HUDEP-2 (cell line): ENCODE results near the gene USP34.

Experiments used
- DNase-seq, 76 experiments: peaks; one replicate each; lab custom pipeline; 2025; ENCODE audit not compliant: unreplicated experiment in 76 of 76; lab: John Stamatoyannopoulos, UW

Gene USP34

GRCh38 chr2:61334466-61334865 is 136.4 kb downstream of the USP34 start:
- DNase-seq, result no peak

GRCh38 chr2:61328707-61329251 is 142.1 kb downstream of the USP34 start:
- no peak for DNase-seq

- no peak for DNase-seq
Measured at GRCh38 chr2:61327173-61327572, 143.7 kb downstream of the USP34 start.

GRCh38 chr2:61326423-61326822 is 144.5 kb downstream of the USP34 start:
- no peak for DNase-seq

GRCh38 chr2:61320181-61320580 is 150.7 kb downstream of the USP34 start:
- no peak for DNase-seq

- peak in 36 of 76 experiments; percentile 1 to 79 (median 38) for DNase-seq
Measured at GRCh38 chr2:61318553-61318952, 152.3 kb downstream of the USP34 start.

GRCh38 chr2:61295981-61296380 is 174.9 kb downstream of the USP34 start:
- DNase-seq, result peak in 6 of 76 experiments; percentile 6 to 27 (median 12)

GRCh38 chr2:61291851-61292575 is 178.9 kb downstream of the USP34 start:
- DNase-seq, result no peak

- DNase-seq, result peak in 48 of 76 experiments; percentile 6 to 83 (median 46)
Measured at GRCh38 chr2:61288070-61288841, 182.6 kb downstream of the USP34 start.

GRCh38 chr2:61287254-61287653 is 183.6 kb downstream of the USP34 start:
- no peak for DNase-seq

GRCh38 chr2:61283443-61284160 is 187.3 kb downstream of the USP34 start:
- no peak for DNase-seq

- DNase-seq, result no peak
Measured at GRCh38 chr2:61282104-61282590, 188.7 kb downstream of the USP34 start.

GRCh38 chr2:61281321-61281720 is 189.6 kb downstream of the USP34 start:
- DNase-seq, result peak in 35 of 76 experiments; percentile 3 to 57 (median 14)

- DNase-seq, result no peak
Measured at GRCh38 chr2:61277756-61278155, 193.1 kb downstream of the USP34 start.

- DNase-seq, result no peak
Measured at GRCh38 chr2:61275575-61276184, 195.2 kb downstream of the USP34 start.

GRCh38 chr2:61272421-61273070 is 198.3 kb downstream of the USP34 start:
- DNase-seq, result no peak

GRCh38 chr2:61268249-61268648 is 202.6 kb downstream of the USP34 start:
- no peak for DNase-seq

- no peak for DNase-seq
Measured at GRCh38 chr2:61266632-61267505, 204.0 kb downstream of the USP34 start.

GRCh38 chr2:61263830-61264229 is 207.1 kb downstream of the USP34 start:
- DNase-seq, result peak in 1 of 76 experiments; percentile 23
